ENCODE data around the gene DPP4.

DNA sequence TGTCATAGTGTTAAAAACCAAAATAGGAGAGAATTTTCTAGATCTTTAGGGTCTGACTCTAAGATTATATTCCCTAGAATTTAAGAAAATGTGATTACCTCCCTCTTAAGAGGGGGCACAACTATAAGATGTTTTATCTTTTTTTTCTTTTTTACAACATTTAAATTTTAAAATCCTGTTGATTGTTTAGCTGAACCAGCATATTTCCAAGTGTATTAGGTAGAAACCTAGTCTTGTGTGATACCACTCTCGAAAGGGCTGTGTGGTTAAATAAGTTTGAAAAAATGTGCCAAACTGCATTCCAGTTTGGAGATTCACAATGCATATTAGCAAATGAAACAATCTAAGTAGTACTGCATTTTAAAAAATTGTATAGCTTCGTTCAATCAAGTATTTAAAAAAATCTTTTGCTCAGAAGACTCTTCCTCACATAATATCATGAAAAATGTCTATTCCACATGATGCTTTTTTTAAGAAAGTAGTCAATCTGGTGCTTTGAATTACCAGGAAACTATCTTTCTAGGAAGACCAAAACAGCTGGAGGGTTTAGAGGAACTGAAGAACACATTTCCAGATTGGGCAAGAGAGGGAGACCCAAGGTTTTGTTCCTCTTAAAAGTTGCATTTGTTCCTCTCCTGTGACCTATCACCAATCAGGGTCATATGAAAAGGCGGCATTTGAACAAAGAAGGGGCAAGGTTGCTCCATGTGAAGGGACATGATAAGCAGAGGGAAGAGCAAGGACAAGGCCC lies 98.8 kb downstream of the DPP4 start:
- TF ChIP-seq, protein P1, sequence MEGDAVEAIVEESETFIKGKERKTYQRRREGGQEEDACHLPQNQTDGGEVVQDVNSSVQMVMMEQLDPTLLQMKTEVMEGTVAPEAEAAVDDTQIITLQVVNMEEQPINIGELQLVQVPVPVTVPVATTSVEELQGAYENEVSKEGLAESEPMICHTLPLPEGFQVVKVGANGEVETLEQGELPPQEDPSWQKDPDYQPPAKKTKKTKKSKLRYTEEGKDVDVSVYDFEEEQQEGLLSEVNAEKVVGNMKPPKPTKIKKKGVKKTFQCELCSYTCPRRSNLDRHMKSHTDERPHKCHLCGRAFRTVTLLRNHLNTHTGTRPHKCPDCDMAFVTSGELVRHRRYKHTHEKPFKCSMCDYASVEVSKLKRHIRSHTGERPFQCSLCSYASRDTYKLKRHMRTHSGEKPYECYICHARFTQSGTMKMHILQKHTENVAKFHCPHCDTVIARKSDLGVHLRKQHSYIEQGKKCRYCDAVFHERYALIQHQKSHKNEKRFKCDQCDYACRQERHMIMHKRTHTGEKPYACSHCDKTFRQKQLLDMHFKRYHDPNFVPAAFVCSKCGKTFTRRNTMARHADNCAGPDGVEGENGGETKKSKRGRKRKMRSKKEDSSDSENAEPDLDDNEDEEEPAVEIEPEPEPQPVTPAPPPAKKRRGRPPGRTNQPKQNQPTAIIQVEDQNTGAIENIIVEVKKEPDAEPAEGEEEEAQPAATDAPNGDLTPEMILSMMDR (IDR thresholded peaks at IDR 0.05), result no peak
- TF ChIP-seq POLR2A (IDR thresholded peaks at IDR 0.05), result no peak
